Astrocyte of the cerebellum (primary cell): ENCODE results near the gene KRT74.
A peak's percentile ranks its signal among the peaks of the same experiment; 100 is the strongest.

Source experiments
- DNase-seq: peaks from one replicate; pipeline ENCODE4 v3.0.0-alpha.2; 2011; ENCODE audit warnings: low read depth
- H3K4me3 ChIP-seq: 2 replicates; pipeline ENCODE4 v1.5.1; 2011; ENCODE audit warnings: mild to moderate bottlenecking, low read depth, low read length, moderate library complexity
- in situ Hi-C: cut with HindIII; loops from 2 replicates; pipeline ENCODE4 v1.10.0; 2017; ENCODE audit warnings: low sequenced_read_pairs
- TF ChIP-seq, protein P1 (sequence below): IDR thresholded peaks from 2 replicates; pipeline ENCODE4 v1.5.1; 2012; ENCODE audit warnings: low read length, low read depth, moderate library complexity, mild to moderate bottlenecking; ENCODE audit errors: missing control alignments

The KRT74 gene

GRCh38 chr12:52524241-52524897 is 49.3 kb downstream of the KRT74 start:
- in situ Hi-C loops: no loop called here
- no peak for DNase-seq
- TF ChIP-seq, protein P1, sequence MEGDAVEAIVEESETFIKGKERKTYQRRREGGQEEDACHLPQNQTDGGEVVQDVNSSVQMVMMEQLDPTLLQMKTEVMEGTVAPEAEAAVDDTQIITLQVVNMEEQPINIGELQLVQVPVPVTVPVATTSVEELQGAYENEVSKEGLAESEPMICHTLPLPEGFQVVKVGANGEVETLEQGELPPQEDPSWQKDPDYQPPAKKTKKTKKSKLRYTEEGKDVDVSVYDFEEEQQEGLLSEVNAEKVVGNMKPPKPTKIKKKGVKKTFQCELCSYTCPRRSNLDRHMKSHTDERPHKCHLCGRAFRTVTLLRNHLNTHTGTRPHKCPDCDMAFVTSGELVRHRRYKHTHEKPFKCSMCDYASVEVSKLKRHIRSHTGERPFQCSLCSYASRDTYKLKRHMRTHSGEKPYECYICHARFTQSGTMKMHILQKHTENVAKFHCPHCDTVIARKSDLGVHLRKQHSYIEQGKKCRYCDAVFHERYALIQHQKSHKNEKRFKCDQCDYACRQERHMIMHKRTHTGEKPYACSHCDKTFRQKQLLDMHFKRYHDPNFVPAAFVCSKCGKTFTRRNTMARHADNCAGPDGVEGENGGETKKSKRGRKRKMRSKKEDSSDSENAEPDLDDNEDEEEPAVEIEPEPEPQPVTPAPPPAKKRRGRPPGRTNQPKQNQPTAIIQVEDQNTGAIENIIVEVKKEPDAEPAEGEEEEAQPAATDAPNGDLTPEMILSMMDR: no peak
- H3K4me3 ChIP-seq: no peak overlapping the region

DNA sequence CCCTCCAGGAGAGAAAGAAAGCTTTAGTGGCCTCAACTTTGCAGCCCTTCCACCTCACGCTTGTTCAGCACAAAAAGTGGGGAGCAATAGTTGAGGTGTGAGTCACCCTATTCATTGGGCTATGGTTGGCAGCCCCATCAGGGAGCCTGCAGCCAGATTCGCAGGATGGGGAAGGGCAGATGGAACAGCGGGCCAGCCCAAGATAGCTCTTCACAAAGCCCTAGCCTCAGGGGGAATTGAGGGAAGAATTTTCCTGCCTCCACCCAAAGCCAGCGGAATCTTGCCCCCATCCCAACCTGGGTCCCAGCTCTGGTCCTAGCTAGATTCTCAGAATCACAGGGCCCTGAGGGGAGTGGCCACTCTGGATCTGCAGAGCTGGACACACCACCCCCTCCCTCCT is 49.8 kb downstream of the KRT74 start:
- H3K4me3 ChIP-seq: no peak overlapping the region
- no peak for DNase-seq
- in situ Hi-C loops: no loop called here
- TF ChIP-seq, protein P1: no peak

DNA sequence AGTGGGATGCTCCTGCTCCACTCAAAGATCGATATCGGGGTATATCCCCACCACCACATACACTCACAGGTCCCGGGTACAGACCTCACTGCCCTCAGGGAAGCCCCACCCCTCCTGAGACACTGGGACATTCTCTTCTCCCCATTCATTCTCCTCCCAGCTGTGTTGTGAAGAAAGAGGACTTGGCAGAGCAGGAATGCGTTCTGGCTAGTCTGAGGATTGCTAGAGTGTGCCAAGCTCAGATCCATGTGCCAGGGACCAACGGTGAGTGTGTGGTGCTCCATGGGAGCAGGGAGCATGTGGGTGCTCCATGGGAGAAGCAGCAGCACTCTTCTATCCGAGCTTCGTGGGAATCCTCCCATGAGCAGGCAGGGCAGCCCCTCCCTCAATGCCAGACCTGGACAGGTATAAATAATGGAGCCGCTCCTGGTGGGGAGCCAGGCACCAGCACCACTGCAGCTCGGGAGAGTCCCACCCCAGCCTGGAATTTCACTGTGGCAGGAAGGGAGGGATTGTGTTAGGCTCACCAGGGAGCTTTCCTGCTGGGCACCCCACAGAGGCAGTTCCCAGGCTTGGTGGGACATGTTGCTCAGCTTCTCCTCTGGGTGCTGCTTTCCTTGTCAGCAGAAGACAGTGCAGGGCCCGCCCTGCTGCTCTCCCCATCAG is 51.2 kb downstream of the KRT74 start:
- TF ChIP-seq, protein P1: no peak
- DNase-seq: no peak
- in situ Hi-C loops: no loop called here
- no peak overlapping the region for H3K4me3 ChIP-seq

- in situ Hi-C loops: no loop called here
- H3K4me3 ChIP-seq: no peak overlapping the region
- TF ChIP-seq, protein P1: no peak
- peak; percentile 8 for DNase-seq
Observed at GRCh38 chr12:52521568-52522266, 51.9 kb downstream of the KRT74 start.

- TF ChIP-seq, protein P1: no peak
- H3K4me3 ChIP-seq: no peak overlapping the region
- no peak for DNase-seq
- in situ Hi-C loops: no loop called here
Observed at GRCh38 chr12:52521175-52521567, 52.5 kb downstream of the KRT74 start.

DNA sequence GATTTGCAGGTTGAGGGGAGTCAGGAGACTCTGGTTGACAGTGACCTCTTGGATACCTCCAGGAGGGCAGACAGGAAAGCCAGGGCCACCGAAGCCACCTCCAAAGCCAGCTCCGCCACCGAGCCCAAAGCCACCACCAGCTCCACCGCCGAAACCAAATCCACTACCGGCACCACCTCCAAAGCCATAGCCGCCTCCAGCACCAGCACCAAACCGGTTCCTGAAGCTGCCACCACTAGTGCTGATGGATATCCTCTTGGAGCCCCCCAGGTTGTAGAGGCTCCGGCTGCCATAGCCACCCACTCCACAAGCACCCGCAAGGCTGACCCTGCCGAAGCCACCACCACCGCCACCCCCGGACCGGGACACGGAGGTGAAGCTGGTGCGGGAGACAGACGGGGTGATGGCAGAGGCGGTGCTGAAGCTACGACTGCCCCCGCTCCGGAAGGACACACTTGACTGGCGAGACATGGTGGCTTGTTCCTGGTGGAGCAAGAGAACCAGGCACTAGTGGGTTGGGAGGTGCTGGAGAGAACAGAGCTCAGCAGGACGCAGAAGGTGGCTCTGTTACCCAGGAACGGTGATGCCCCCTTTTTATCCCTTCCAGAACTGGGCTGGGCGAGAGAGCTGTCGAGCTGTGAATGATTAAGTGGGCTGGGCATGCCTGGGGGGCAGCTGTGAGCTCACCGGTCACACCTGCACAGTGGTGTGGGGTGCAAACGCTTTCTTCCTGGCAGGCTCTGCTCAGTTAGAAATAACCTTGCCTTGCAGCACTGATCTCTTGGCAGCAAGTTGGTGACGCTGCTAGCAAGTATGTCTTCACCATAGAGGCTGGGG is 53.6 kb downstream of the KRT74 start, which contains the start of gene KRT5:
TSS of gene KRT5 (minus strand) at position 569 of the 837 bp plus-strand sequence. CDS start at position 471, 98 bp downstream.
- no peak for DNase-seq
- no peak within 1 kb of the TSS for H3K4me3 ChIP-seq
- in situ Hi-C loops: no loop called here
- TF ChIP-seq, protein P1: no peak
